SK-N-SH treated with all-trans-retinoic acid at 6 μM for 48 hours (cell line): ENCODE measurements around the gene MCRS1.
A peak's percentile ranks its signal among the peaks of the same experiment; 100 is the strongest.

Source experiments
- ATAC-seq: fragments of 200-7000 bp; cut with Tn5 transposase; 3 replicates; pipeline ENCODE4 v1.9.1; 2020; ENCODE audit warnings: mild to moderate bottlenecking, moderate library complexity
- ARNTL ChIP-seq: fragments of 450-650 bp; formaldehyde crosslinking; IDR thresholded peaks from 2 replicates; pipeline ENCODE4 v1.5.0; 2020; ENCODE audit warnings: low read depth, mild to moderate bottlenecking, moderate library complexity, borderline replicate concordance
- BACH2 ChIP-seq: fragments of 250-450 bp; sonication (Bioruptor Pico); IDR thresholded peaks from 2 replicates; pipeline ENCODE4 v1.9.0; 2021; ENCODE audit warnings: mild to moderate bottlenecking, borderline replicate concordance
- CREB5 ChIP-seq: fragments of 250-450 bp; sonication (Bioruptor Pico); IDR thresholded peaks from 2 replicates; pipeline ENCODE4 v1.5.1; 2020; ENCODE audit warnings: low read depth, mild to moderate bottlenecking, moderate library complexity
- CSDC2 ChIP-seq: fragments of 250-450 bp; sonication (Bioruptor Pico); IDR thresholded peaks from 2 replicates; pipeline ENCODE4 v1.5.0; 2020; ENCODE audit warnings: mild to moderate bottlenecking, moderate library complexity
- CSRNP3 ChIP-seq: fragments of 250-450 bp; sonication (Bioruptor Pico); IDR thresholded peaks from 2 replicates; pipeline ENCODE4 v1.5.1; 2021; ENCODE audit warnings: mild to moderate bottlenecking, moderate library complexity
- ESRRG ChIP-seq: fragments of 250-450 bp; sonication (Bioruptor Pico); IDR thresholded peaks from 2 replicates; pipeline ENCODE4 v1.6.1; 2021; ENCODE audit warnings: mild to moderate bottlenecking
- GLIS3 ChIP-seq: fragments of 250-450 bp; sonication (Bioruptor Pico); IDR thresholded peaks from 2 replicates; pipeline ENCODE4 v1.5.0; 2020; ENCODE audit warnings: mild to moderate bottlenecking, moderate library complexity
- ISL1 ChIP-seq: fragments of 250-450 bp; sonication (Bioruptor Pico); IDR thresholded peaks from 2 replicates; pipeline ENCODE4 v2.1.2; 2022; ENCODE audit warnings: mild to moderate bottlenecking, moderate library complexity
- OSR1 ChIP-seq: fragments of 250-450 bp; sonication (Bioruptor Pico); IDR thresholded peaks from 2 replicates; pipeline ENCODE4 v1.8.0; 2022; ENCODE audit warnings: moderate library complexity, mild to moderate bottlenecking, inconsistent platforms
- PPARA ChIP-seq: fragments of 250-450 bp; sonication (Bioruptor Pico); IDR thresholded peaks from 2 replicates; pipeline ENCODE4 v1.5.0; 2020; ENCODE audit warnings: mild to moderate bottlenecking, borderline replicate concordance
- SNAI2 ChIP-seq: fragments of 250-450 bp; sonication (Bioruptor Pico); IDR thresholded peaks from 2 replicates; pipeline ENCODE4 v1.5.0; 2020; ENCODE audit warnings: mild to moderate bottlenecking, moderate library complexity
- TCF4 ChIP-seq: fragments of 250-450 bp; sonication (Bioruptor Pico); IDR thresholded peaks from 2 replicates; pipeline ENCODE4 v1.8.0; 2021; ENCODE audit warnings: mild to moderate bottlenecking, moderate library complexity, borderline replicate concordance
- TOX ChIP-seq: fragments of 250-450 bp; sonication (Bioruptor Pico); IDR thresholded peaks from 2 replicates; pipeline ENCODE4 v1.8.0; 2021; ENCODE audit warnings: mild to moderate bottlenecking, moderate library complexity, borderline replicate concordance
- TSHZ2 ChIP-seq: fragments of 250-450 bp; sonication (Bioruptor Pico); IDR thresholded peaks from 2 replicates; pipeline ENCODE4 v1.5.0; 2020; ENCODE audit warnings: mild to moderate bottlenecking, moderate library complexity
- ZC3H10 ChIP-seq: fragments of 250-450 bp; sonication (Bioruptor Pico); IDR thresholded peaks from 2 replicates; pipeline ENCODE4 v1.5.1; 2021; ENCODE audit warnings: mild to moderate bottlenecking, moderate library complexity
- ZFP3 ChIP-seq: fragments of 250-450 bp; sonication (Bioruptor Pico); IDR thresholded peaks from 2 replicates; pipeline ENCODE4 v1.5.0; 2020; ENCODE audit warnings: mild to moderate bottlenecking, moderate library complexity
- ZFP30 ChIP-seq: fragments of 450-650 bp; formaldehyde crosslinking; IDR thresholded peaks from 2 replicates; pipeline ENCODE4 v1.5.0; 2022; ENCODE audit warnings: mild to moderate bottlenecking, moderate library complexity
- ZNF565 ChIP-seq: fragments of 450-650 bp; formaldehyde crosslinking; conservative IDR thresholded peaks from 2 replicates; pipeline ENCODE4 v1.5.0; 2020; ENCODE audit warnings: low read depth, mild to moderate bottlenecking, moderate library complexity
- ZNF70 ChIP-seq: fragments of 450-650 bp; formaldehyde crosslinking; IDR thresholded peaks from 2 replicates; pipeline ENCODE4 v1.5.0; 2020; ENCODE audit warnings: mild to moderate bottlenecking, moderate library complexity
- ZNF8 ChIP-seq: fragments of 450-650 bp; formaldehyde crosslinking; IDR thresholded peaks from 2 replicates; pipeline ENCODE4 v1.5.0; 2020; ENCODE audit warnings: mild to moderate bottlenecking, moderate library complexity
- TF ChIP-seq, protein P1 (sequence below): fragments of 250-450 bp; sonication (Bioruptor Pico); IDR thresholded peaks from 2 replicates; pipeline ENCODE4 v1.8.0; 2021; ENCODE audit warnings: low read depth, mild to moderate bottlenecking, moderate library complexity, borderline replicate concordance
- TF ChIP-seq, protein P2 (sequence below): fragments of 250-450 bp; sonication (Bioruptor Pico); IDR thresholded peaks from 2 replicates; pipeline ENCODE4 v1.8.0; 2020; ENCODE audit warnings: mild to moderate bottlenecking, moderate library complexity, borderline replicate concordance

MCRS1 gene

DNA sequence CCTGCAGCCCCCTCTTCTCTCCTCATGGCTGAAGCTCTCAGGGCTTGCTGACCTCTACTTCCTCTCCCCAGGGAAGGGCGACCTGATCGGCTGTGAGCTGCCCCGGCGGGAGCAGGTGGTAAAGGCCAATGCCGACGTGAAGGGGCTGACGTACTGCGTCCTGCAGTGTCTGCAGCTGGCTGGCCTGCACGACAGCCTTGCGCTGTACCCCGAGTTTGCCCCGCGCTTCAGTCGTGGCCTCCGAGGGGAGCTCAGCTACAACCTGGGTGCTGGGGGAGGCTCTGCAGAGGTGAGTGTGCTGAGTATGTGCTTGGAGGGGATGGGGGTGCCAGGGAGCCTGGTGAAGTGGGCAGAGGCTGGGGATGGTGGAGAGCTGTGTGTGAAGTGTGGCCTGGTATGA, 13.7 kb downstream of the MCRS1 start:
- ATAC-seq, result no peak; the same call in 2 of the 3 replicates
- TF ChIP-seq ESRRG (CRISPR knock-in tag), result no peak
- TF ChIP-seq ZFP3, result no peak
- TF ChIP-seq ZNF70 (CRISPR knock-in tag), result no peak
- no peak for TF ChIP-seq CSDC2 (CRISPR knock-in tag)
- TF ChIP-seq ARNTL, result no peak
- TF ChIP-seq ISL1 (CRISPR knock-in tag), result no peak
- TF ChIP-seq CSRNP3 (CRISPR knock-in tag), result no peak
- TF ChIP-seq TSHZ2 (CRISPR knock-in tag), result no peak
- no peak for TF ChIP-seq ZNF565 (CRISPR knock-in tag)
- TF ChIP-seq GLIS3 (CRISPR knock-in tag), result no peak
- no peak for TF ChIP-seq SNAI2 (CRISPR knock-in tag)
- no peak for TF ChIP-seq CREB5
- TF ChIP-seq ZFP30 (CRISPR knock-in tag), result no peak
- TF ChIP-seq BACH2, result no peak
- TF ChIP-seq ZC3H10 (CRISPR knock-in tag), result no peak
- TF ChIP-seq OSR1, result no peak
- TF ChIP-seq, protein P1, sequence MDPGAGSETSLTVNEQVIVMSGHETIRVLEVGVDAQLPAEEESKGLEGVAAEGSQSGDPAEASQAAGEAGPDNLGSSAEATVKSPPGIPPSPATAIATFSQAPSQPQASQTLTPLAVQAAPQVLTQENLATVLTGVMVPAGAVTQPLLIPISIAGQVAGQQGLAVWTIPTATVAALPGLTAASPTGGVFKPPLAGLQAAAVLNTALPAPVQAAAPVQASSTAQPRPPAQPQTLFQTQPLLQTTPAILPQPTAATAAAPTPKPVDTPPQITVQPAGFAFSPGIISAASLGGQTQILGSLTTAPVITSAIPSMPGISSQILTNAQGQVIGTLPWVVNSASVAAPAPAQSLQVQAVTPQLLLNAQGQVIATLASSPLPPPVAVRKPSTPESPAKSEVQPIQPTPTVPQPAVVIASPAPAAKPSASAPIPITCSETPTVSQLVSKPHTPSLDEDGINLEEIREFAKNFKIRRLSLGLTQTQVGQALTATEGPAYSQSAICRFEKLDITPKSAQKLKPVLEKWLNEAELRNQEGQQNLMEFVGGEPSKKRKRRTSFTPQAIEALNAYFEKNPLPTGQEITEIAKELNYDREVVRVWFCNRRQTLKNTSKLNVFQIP (CRISPR knock-in tag), result no peak
- no peak for TF ChIP-seq TCF4
- no peak for TF ChIP-seq PPARA (CRISPR knock-in tag)
- TF ChIP-seq, protein P2, sequence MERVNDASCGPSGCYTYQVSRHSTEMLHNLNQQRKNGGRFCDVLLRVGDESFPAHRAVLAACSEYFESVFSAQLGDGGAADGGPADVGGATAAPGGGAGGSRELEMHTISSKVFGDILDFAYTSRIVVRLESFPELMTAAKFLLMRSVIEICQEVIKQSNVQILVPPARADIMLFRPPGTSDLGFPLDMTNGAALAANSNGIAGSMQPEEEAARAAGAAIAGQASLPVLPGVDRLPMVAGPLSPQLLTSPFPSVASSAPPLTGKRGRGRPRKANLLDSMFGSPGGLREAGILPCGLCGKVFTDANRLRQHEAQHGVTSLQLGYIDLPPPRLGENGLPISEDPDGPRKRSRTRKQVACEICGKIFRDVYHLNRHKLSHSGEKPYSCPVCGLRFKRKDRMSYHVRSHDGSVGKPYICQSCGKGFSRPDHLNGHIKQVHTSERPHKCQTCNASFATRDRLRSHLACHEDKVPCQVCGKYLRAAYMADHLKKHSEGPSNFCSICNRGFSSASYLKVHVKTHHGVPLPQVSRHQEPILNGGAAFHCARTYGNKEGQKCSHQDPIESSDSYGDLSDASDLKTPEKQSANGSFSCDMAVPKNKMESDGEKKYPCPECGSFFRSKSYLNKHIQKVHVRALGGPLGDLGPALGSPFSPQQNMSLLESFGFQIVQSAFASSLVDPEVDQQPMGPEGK (CRISPR knock-in tag), result no peak
- TF ChIP-seq, all 23 proteins: peak for 0

GRCh38 chr12:49553512-49554088, 14.3 kb downstream of the MCRS1 start:
- peak; percentile 68 for ATAC-seq
- TF ChIP-seq TOX (CRISPR knock-in tag) (no peak), CREB5 (no peak), ZNF8 (CRISPR knock-in tag) (no peak), CSDC2 (CRISPR knock-in tag) (no peak), OSR1 (no peak), ESRRG (CRISPR knock-in tag) (no peak), TSHZ2 (CRISPR knock-in tag) (no peak), ZNF70 (CRISPR knock-in tag) (no peak), ZNF565 (CRISPR knock-in tag) (no peak), BACH2 (no peak), ARNTL (no peak)
- TF ChIP-seq, protein P1 (CRISPR knock-in tag), result no peak
- TF ChIP-seq, protein P2 (CRISPR knock-in tag), result no peak
